ENCODE data around the gene TBC1D5. TPM values are rescaled to one million over a fixed set of nuclear protein-coding genes. Genes with fewer than 3 reads are reported as not detected.
A peak's percentile ranks its signal among the peaks of the same experiment; 100 is the strongest.

Gene TBC1D5
- total RNA-seq, 1 experiment from 2014 or later = 36.4 TPM

- TF ChIP-seq, protein P1, sequence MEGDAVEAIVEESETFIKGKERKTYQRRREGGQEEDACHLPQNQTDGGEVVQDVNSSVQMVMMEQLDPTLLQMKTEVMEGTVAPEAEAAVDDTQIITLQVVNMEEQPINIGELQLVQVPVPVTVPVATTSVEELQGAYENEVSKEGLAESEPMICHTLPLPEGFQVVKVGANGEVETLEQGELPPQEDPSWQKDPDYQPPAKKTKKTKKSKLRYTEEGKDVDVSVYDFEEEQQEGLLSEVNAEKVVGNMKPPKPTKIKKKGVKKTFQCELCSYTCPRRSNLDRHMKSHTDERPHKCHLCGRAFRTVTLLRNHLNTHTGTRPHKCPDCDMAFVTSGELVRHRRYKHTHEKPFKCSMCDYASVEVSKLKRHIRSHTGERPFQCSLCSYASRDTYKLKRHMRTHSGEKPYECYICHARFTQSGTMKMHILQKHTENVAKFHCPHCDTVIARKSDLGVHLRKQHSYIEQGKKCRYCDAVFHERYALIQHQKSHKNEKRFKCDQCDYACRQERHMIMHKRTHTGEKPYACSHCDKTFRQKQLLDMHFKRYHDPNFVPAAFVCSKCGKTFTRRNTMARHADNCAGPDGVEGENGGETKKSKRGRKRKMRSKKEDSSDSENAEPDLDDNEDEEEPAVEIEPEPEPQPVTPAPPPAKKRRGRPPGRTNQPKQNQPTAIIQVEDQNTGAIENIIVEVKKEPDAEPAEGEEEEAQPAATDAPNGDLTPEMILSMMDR (IDR thresholded peaks at IDR 0.05; ENCODE audit: insufficient read depth in 1 of 2, low read depth in 1 of 2, low read length in 1 of 2, severe bottlenecking in 1 of 2, unreplicated experiment in 1 of 2) = peak; percentile 59 to 60
- Histone ChIP-seq H3K36me3 (ENCODE audit: control insufficient read depth, insufficient read depth, low read length) (no peaks in the 10 kb centered on the region), H3K9me3 (no peaks in the 10 kb centered on the region), H3K4me1 (peaks cover 6% of the 10 kb centered on the region), H3K4me3 (ENCODE audit: low read depth, low read length) (no peak overlapping the region), H3K27me3 (replicated peaks; ENCODE audit: control insufficient read depth, insufficient read depth, low read length) (no peaks in the 10 kb centered on the region)
- Mint-ChIP-seq H3K4me1 (ENCODE audit: low read depth, unreplicated experiment) (no peaks in the 10 kb centered on the region), H3K9me3 (ENCODE audit: unreplicated experiment) (no peaks in the 10 kb centered on the region), H3K36me3 (ENCODE audit: insufficient read depth, unreplicated experiment) (no peaks in the 10 kb centered on the region), H3K27ac (ENCODE audit: unreplicated experiment) (no peak overlapping the region), H3K27me3 (ENCODE audit: insufficient read depth, unreplicated experiment) (no peaks in the 10 kb centered on the region), H3K4me3 (ENCODE audit: unreplicated experiment) (no peak overlapping the region)
- BruUV-seq (replicated peaks) = no TSS peak
- peak in 1 of 2 experiments; percentile 46 for DNase-seq
- intact Hi-C loops (cut with micrococcal nuclease; ENCODE audit: unreplicated experiment) = loop anchor here (1.0 to 10.0 kb wide), 6 partner anchors 38 to 632 kb away; no protein-coding TSS in a partner anchor
- ChIA-PET CTCF (no interaction called here), POLR2A (no interaction called here)
These were observed 509.0 kb downstream of the TBC1D5 start for GRCh38 chr3:17233398-17233800.

DNA sequence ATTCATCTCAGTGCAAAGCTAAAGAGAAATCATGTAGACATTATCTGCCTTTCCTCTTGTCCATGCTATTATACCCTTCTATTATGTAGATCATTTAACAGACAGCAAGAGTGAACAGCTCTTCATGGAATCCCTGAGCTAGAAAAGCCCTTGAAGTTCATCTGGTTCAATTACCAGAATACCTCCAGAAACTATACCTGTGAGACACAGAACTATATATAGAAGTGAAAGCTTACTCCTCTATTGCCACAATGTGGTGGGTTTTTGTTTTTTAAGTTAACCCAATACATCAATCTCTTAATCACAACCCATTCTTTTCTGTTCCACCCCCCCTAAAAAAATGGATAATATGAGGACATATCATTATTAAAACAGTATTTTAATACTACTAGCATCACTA, 510.0 kb downstream of the TBC1D5 start:
- Mint-ChIP-seq H3K27ac (ENCODE audit: unreplicated experiment) (no peak overlapping the region), H3K4me3 (ENCODE audit: unreplicated experiment) (no peak overlapping the region), H3K4me1 (ENCODE audit: low read depth, unreplicated experiment) (no peaks in the 10 kb centered on the region), H3K27me3 (ENCODE audit: insufficient read depth, unreplicated experiment) (no peaks in the 10 kb centered on the region), H3K9me3 (ENCODE audit: unreplicated experiment) (no peaks in the 10 kb centered on the region), H3K36me3 (ENCODE audit: insufficient read depth, unreplicated experiment) (no peaks in the 10 kb centered on the region)
- no peak for DNase-seq
- ChIA-PET CTCF (no interaction called here), POLR2A (no interaction called here)
- no peak overlapping the region for H3K4me3 ChIP-seq (ENCODE audit: low read depth, low read length)
- no peaks in the 10 kb centered on the region for H3K36me3 ChIP-seq (ENCODE audit: control insufficient read depth, insufficient read depth, low read length)
- H3K9me3 ChIP-seq = no peaks in the 10 kb centered on the region
- H3K27me3 ChIP-seq (replicated peaks; ENCODE audit: control insufficient read depth, insufficient read depth, low read length) = no peaks in the 10 kb centered on the region
- peaks cover 6% of the 10 kb centered on the region for H3K4me1 ChIP-seq
- no TSS peak for BruUV-seq (replicated peaks)
- TF ChIP-seq, protein P1 (IDR thresholded peaks at IDR 0.05; ENCODE audit: insufficient read depth in 1 of 2, low read depth in 1 of 2, low read length in 1 of 2, severe bottlenecking in 1 of 2, unreplicated experiment in 1 of 2) = no peak
- intact Hi-C loops (cut with micrococcal nuclease; ENCODE audit: unreplicated experiment) = loop anchor here (2.0 to 10.0 kb wide), 4 partner anchors 56 to 398 kb away; no protein-coding TSS in a partner anchor

DNA sequence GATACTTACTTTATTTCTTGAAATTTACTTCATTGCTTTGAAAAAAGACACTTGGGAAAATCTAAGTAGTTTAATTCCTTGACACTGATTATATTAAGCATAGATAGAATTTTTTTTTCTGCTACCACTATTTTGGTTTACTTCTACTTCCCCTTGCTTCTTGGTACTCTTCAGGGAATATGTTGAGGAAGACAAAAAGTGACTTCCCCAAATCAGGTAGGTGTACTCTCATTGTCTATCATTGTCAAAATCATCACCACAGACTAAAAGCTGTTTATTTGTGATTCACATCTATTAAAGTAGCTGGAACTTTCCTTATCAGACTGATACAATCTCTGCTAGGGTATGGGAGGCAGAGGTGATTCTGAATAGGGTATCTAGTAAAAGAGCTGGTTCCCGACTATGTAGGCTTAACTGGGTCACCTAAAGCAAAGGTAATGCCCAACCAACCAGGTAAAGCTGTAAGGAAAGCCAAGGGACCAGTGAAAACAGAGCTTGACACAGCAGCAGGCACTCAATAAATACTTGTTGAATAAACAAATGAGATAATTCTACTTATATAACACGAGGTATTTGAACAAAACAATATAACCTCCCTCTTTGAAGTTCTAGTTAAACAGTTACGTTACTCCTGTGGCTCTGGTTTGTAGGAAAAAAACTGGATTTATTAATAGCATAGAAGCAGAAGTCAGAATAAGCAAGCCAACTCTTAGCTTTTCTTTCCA, 510.7 kb downstream of the TBC1D5 start:
- Mint-ChIP-seq H3K4me1 (ENCODE audit: low read depth, unreplicated experiment) (no peaks in the 10 kb centered on the region), H3K4me3 (ENCODE audit: unreplicated experiment) (no peak overlapping the region), H3K27ac (ENCODE audit: unreplicated experiment) (no peak overlapping the region), H3K9me3 (ENCODE audit: unreplicated experiment) (no peaks in the 10 kb centered on the region), H3K36me3 (ENCODE audit: insufficient read depth, unreplicated experiment) (no peaks in the 10 kb centered on the region), H3K27me3 (ENCODE audit: insufficient read depth, unreplicated experiment) (no peaks in the 10 kb centered on the region)
- TF ChIP-seq, protein P1 (IDR thresholded peaks at IDR 0.05; ENCODE audit: insufficient read depth in 1 of 2, low read depth in 1 of 2, low read length in 1 of 2, severe bottlenecking in 1 of 2, unreplicated experiment in 1 of 2) = no peak
- no peak for DNase-seq
- Histone ChIP-seq H3K4me1 (peaks cover 6% of the 10 kb centered on the region), H3K27me3 (replicated peaks; ENCODE audit: control insufficient read depth, insufficient read depth, low read length) (no peaks in the 10 kb centered on the region), H3K4me3 (ENCODE audit: low read depth, low read length) (no peak overlapping the region), H3K9me3 (no peaks in the 10 kb centered on the region), H3K36me3 (ENCODE audit: control insufficient read depth, insufficient read depth, low read length) (no peaks in the 10 kb centered on the region)
- intact Hi-C loops (cut with micrococcal nuclease; ENCODE audit: unreplicated experiment) = loop anchor here (2.0 to 10.0 kb wide), 4 partner anchors 55 to 397 kb away; no protein-coding TSS in a partner anchor
- ChIA-PET POLR2A (no interaction called here), CTCF (no interaction called here)
- BruUV-seq (replicated peaks) = no TSS peak
